Measurements from ENCODE around the gene GABRR3.
"Not testable (repeated sequence)": the region's sequence is repeated elsewhere in the genome, so short reads cannot be mapped to it uniquely, and the experiment has no call there.

DNA sequence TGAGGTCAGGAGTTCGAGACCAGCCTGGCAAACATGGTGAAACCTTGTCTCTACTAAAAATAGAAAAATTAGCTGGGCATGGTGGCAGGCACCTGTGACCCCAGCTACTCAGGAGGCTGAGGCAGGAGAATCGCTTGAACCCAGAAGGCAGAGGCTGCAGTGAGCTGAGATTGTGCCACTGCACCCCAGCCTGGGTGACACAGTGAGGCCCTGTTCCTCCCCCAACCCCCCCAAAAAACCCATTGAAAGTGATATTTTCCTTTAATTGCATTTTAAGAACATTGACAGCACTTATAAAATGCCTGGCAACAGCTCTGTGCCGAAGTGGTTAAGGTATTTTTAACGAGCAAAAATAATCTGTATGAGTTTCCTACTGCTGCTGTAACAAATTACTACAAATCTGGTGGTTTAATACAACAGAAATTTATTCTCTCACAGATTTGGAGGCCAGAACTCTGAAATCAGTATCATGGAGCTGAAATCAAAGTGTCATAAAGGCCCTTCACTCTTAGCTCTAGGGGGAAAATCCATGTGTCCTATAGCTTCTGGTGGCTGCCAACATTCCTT, 24.1 kb downstream of the GABRR3 start:
- TF ChIP-seq, protein P1, sequence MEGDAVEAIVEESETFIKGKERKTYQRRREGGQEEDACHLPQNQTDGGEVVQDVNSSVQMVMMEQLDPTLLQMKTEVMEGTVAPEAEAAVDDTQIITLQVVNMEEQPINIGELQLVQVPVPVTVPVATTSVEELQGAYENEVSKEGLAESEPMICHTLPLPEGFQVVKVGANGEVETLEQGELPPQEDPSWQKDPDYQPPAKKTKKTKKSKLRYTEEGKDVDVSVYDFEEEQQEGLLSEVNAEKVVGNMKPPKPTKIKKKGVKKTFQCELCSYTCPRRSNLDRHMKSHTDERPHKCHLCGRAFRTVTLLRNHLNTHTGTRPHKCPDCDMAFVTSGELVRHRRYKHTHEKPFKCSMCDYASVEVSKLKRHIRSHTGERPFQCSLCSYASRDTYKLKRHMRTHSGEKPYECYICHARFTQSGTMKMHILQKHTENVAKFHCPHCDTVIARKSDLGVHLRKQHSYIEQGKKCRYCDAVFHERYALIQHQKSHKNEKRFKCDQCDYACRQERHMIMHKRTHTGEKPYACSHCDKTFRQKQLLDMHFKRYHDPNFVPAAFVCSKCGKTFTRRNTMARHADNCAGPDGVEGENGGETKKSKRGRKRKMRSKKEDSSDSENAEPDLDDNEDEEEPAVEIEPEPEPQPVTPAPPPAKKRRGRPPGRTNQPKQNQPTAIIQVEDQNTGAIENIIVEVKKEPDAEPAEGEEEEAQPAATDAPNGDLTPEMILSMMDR (optimal IDR thresholded peaks at IDR 0.05 in 1 of 3, IDR thresholded peaks at IDR 0.05 in 1 of 3, conservative IDR thresholded peaks at IDR 0.05 in 1 of 3; ENCODE audit: extremely low read depth in 1 of 3, insufficient read depth in 2 of 3, low read length in 3 of 3): not testable (repeated sequence)
- TF ChIP-seq EZH2 (IDR thresholded peaks at IDR 0.05; ENCODE audit: low read length): not testable (repeated sequence)
